Skeletal muscle satellite cell (primary cell): ENCODE data around the gene AGER. TPM values are rescaled to one million over a fixed set of nuclear protein-coding genes. Genes with fewer than 3 reads are reported as not detected.

Source experiments
- H3K27me3 ChIP-seq: 2 replicates; pipeline ENCODE4 v1.7.0; 2013; ENCODE audit warnings: low read length; ENCODE audit not compliant: control insufficient read depth, insufficient read depth
- H3K36me3 ChIP-seq: 2 replicates; pipeline ENCODE4 v1.7.0; 2013; ENCODE audit warnings: mild to moderate bottlenecking, control low read depth, low read length; ENCODE audit not compliant: insufficient read depth
- H3K4me1 ChIP-seq: 2 replicates; pipeline ENCODE4 v1.7.0; 2013; ENCODE audit warnings: low read length; ENCODE audit not compliant: control insufficient read depth, insufficient read depth
- H3K4me2 ChIP-seq: 2 replicates; pipeline ENCODE4 v1.7.0; 2013; ENCODE audit warnings: mild to moderate bottlenecking, low read length
- H3K4me3 ChIP-seq: 2 replicates; pipeline ENCODE4 v1.7.0; 2013; ENCODE audit warnings: low read length
- H3K9ac ChIP-seq: 2 replicates; pipeline ENCODE4 v1.7.0; 2013; ENCODE audit warnings: mild to moderate bottlenecking, low read depth, low read length, moderate library complexity
- H3K9me3 ChIP-seq: replicated peaks from 2 replicates; pipeline ENCODE4 v1.7.0; 2013; ENCODE audit warnings: mild to moderate bottlenecking, control low read depth, low read length
- total RNA-seq: library from RNA; depleted of rRNA; stranded (reverse); fragments of >200 nt; gene quantifications from 2 replicates; pipeline ENCODE4 v1.2.3, GENCODE V29; 2012; rRNA removed

Gene AGER
- total RNA-seq: under 0.01 and 0.25 TPM in 2 replicates

DNA sequence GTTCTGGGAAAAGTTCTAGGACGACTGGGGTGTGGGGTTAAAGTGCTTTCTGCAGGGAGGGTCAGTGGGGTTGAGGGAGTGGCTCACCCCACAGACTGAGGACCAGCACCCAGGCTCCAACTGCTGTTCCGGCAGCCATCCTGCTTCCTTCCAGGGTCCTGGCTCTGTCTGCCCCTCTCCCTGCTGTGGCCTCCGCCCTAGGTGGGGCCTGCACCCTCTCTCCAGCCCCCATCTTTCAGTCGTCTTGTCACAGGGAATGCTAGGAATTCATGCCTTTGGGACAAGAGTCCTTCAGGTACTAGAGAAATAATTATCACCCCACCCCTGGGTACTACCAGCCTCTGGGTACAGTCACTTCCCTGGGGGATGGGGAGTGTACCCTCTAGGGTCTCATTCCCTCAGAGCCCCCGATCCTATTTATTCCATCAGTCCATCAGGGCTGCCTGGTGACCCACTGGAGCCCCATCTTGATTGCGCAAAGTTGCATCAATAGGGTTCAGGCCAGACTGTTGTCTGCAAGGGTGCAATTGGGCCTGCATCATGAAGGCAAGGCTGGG is at the start of gene AGER:
TSS of gene AGER (minus strand) at position 170 of the 557 bp plus-strand sequence. CDS start at position 139, 31 bp downstream.
- Histone ChIP-seq H3K36me3 (peaks cover 41% of the 10 kb centered on the region), H3K4me2 (no peak within 1 kb of the TSS), H3K9me3 (no peaks in the 10 kb centered on the region), H3K27me3 (no peaks in the 10 kb centered on the region), H3K4me1 (peaks cover 25% of the 10 kb centered on the region), H3K4me3 (no peak within 1 kb of the TSS), H3K9ac (no peak within 1 kb of the TSS)

DNA sequence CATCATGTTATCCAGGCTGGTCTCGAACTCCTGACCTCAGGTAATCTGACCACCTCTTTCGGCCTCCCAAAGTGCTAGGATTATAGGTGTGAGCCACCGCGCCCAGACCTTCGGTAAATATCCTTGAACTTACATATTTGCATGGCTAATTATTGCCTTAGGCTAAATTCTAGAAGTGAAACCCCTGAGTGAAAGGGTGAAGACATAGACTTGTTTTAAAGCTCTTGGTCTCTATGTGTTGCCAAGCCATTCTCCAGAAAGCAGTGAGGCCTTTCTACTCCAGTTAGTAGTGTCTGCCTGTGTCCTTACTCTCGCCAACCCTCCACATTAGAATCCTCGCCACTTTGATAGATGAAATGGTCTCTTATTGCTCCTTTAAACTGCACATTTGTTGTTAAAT is 42.4 kb upstream of the AGER start:
- Histone ChIP-seq H3K4me2 (no peak overlapping the region), H3K4me1 (no peaks in the 10 kb centered on the region), H3K4me3 (no peak overlapping the region), H3K36me3 (no peaks in the 10 kb centered on the region), H3K9me3 (no peaks in the 10 kb centered on the region), H3K27me3 (peaks cover 25% of the 10 kb centered on the region), H3K9ac (no peak overlapping the region)

DNA sequence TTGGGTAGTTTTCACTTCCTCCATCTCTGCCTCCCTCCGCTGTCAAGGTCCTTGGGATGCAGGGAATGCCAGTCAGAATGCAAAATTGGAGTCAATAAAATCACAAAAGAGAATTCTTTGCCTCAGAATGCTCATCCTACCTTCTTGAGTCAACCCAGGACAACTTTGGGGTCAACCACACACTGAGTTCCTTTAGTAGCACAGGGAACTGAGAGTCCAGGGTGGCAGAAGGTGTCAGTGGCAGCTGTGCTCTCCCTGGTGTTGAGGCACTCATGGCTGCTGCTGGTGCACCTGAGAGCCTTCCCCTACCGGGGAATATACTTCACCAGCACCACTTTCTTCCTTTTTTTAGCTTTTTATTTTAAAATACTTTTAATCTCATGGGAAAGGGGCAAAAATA is 40.6 kb upstream of the AGER start:
- peaks cover 33% of the 10 kb centered on the region for H3K27me3 ChIP-seq
- H3K4me2 ChIP-seq: no peak overlapping the region
- H3K4me1 ChIP-seq: no peaks in the 10 kb centered on the region

DNA sequence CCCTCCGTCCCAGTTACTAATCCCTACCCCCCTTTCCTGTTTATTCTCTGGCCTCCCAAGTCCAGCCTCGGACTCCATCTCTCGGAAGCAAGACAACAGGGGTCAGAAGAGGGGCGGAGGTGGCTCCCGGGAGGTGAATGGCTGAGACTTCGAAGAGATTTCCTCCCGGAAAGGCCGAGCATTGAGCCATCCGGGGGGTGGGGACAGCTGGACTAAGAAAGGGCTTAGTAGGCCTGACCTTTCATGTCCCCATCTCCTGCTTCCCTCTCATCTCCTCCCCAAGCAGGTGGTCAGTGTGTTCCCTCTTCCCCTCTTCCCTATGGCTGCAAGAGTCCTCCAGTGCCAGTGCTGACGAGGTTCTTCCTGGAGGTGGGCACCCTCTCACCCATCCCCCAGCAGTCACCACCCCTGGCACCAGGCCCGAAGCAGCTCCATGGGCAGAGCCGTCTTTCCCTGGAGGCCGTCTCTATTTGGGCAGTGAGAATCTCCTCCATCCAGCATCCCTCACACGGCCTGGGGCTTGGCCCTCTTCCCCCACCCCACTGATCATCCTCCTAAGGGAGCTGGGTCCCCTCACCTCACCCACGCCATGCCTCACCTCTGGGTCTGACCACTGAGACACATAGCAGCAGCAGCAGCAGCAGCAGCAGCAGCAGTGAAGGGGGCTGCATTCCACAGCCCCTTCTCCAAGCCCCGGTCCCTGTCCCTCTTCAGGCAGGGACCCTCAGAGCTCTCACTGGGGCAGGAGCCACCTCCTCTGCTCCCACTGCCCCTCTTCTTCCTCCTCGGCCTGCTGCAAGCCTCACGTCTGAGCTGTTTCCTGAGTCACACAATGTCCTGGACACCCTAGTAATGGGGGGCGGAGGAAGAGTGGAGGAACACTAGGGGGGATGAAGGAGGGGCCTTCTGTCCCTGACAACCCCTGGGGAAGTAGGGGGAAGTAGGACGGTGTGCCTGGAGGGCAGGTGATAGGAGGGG is 39.5 kb upstream of the AGER start, which contains the start of gene NOTCH4:
TSS of gene NOTCH4 (minus strand) at position 810 of the 978 bp plus-strand sequence. CDS start at position 671, 139 bp downstream.
- Histone ChIP-seq H3K4me1 (no peaks in the 10 kb centered on the region), H3K36me3 (no peaks in the 10 kb centered on the region), H3K9ac (no peak within 1 kb of the TSS), H3K4me2 (no peak within 1 kb of the TSS), H3K27me3 (peaks cover 39% of the 10 kb centered on the region), H3K4me3 (no peak within 1 kb of the TSS), H3K9me3 (no peaks in the 10 kb centered on the region)

More for the DNA sequence above, 40.6 kb upstream of the AGER start:
- Histone ChIP-seq H3K9me3 (no peaks in the 10 kb centered on the region), H3K9ac (no peak overlapping the region), H3K4me3 (no peak overlapping the region), H3K36me3 (no peaks in the 10 kb centered on the region)

DNA sequence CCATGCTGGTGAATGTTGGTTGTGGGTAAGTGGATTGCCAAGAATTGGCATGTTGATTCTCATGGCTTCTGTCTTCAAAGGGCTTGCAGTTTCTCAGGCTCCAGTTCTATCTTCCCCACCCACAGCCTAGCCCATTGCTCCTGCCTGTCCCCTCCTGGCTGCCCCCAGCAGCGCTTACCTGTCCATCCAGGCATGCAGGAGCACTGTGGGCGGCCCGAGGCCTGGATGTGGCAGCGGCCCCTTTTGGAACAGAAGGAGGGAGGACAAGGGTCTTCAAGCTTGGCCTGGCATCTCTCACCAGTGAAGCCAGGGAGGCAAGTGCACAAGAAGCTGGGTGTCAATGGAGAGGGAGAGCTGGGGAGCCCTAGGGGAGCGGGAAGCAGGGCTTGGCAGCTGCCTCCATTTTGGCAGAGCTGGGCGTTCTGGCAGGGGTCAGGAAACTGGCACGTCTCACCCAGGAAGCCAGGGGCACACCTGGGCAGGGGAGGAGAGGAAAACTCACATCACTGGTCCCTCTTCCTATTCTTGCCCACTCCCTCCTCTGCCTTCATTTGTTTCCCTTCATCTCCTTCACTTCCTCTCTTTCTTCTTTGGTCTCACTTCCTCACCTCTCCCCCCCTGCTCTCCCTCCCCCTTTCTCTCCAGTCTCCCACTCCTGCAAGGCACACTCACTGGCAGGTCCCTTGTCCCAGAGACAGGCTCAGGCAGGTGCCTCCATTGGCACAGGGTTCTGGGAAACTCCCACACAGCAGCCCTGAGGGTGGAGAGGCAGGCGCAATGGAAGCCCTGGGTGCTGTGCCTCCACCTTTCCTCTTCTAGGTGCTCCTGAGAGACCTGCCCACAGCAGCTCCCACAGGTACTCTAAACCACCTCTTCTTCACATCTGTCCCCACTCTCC is 38.5 kb upstream of the AGER start:
- Histone ChIP-seq H3K9me3 (no peaks in the 10 kb centered on the region), H3K9ac (no peak overlapping the region), H3K36me3 (no peaks in the 10 kb centered on the region), H3K27me3 (peaks cover 45% of the 10 kb centered on the region), H3K4me2 (no peak overlapping the region), H3K4me1 (no peaks in the 10 kb centered on the region), H3K4me3 (no peak overlapping the region)

DNA sequence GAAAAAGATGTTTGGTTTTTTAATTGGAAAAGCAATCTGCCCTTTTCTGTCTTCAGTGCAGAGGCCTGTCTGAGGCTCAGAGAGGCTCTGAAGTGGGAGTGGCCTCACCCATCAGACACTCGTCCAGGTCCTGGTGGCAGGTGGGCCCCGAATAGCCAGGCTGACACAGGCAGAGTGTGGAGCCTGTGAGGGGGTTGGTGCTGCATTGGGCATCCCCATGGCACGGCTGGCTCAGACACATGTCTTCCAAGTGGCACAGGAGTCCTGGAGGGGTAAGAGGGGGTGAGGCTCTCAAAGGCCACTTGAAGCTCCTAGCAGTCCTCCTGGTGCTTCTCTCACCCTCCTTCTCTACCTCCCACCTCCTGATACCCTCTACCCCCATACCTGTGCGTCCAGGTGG is 36.0 kb upstream of the AGER start:
- Histone ChIP-seq H3K4me1 (no peaks in the 10 kb centered on the region), H3K9me3 (no peaks in the 10 kb centered on the region), H3K4me2 (no peak overlapping the region), H3K9ac (no peak overlapping the region), H3K36me3 (no peaks in the 10 kb centered on the region), H3K27me3 (peaks cover 40% of the 10 kb centered on the region), H3K4me3 (no peak overlapping the region)

DNA sequence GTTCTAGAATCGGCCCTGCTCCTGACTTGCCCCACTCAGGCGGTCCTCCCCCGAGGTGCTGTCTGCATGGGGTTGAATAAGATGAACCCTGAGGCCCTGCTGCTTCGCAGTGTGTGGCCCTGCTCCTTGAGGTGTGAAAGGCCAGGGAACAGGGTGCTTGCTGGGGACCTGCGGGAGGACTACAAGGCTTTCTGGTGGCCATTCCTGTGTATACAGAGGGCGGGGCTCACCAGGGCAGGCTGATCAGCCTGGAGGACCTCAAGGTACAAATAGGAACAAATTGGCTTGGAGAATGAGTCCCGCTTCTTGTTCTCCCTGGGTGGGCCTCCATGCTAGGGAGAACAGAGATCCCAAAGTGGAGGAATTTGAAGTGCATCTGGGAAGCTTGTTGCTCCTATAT is 34.1 kb upstream of the AGER start:
- Histone ChIP-seq H3K4me1 (no peaks in the 10 kb centered on the region), H3K4me3 (no peak overlapping the region), H3K36me3 (no peaks in the 10 kb centered on the region), H3K9me3 (no peaks in the 10 kb centered on the region), H3K27me3 (peaks cover 37% of the 10 kb centered on the region), H3K4me2 (no peak overlapping the region), H3K9ac (no peak overlapping the region)

DNA sequence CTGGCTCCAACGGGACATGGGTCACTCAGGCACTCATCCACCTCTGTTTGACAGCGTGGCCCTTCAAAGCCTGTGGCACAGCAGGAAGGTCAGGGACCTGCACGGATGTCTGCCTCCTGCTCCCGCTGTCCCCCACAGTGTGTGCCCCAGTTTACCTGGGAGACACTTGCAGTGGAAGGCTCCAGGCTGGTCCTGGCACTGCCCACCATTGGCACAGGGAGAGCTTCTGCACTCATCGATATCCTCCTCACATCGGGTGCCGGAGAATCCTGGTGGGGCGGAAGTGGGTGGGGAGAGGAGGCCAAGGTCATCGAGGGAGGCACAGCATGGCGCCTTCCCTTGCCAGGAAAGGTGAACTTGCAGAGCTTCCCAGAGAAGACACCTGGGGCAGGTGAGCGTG is 32.9 kb upstream of the AGER start:
- Histone ChIP-seq H3K27me3 (peaks cover 36% of the 10 kb centered on the region), H3K9ac (no peak overlapping the region), H3K36me3 (no peaks in the 10 kb centered on the region), H3K9me3 (no peaks in the 10 kb centered on the region), H3K4me3 (no peak overlapping the region), H3K4me2 (no peak overlapping the region), H3K4me1 (no peaks in the 10 kb centered on the region)

DNA sequence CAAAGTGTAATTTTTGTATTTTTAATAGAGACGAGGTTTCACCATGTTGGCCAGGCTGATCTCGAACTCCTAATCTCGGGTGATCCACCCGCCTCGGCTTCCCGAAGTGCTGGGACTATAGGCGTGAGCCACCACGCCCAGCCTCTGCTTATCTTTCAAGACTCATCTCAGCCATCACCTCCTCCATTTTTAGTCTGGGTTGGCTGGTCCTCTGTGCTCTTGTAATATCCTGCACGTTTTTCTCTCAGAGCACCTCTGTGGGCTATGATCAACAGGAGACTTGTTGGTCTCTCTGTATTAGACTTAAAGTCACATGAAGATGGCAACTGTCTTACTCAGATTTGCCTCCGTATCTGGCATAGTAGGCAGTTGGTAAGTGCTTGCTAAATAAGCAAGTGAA is 32.2 kb upstream of the AGER start:
- Histone ChIP-seq H3K4me3 (no peak overlapping the region), H3K9ac (no peak overlapping the region), H3K27me3 (peaks cover 34% of the 10 kb centered on the region), H3K36me3 (no peaks in the 10 kb centered on the region), H3K9me3 (no peaks in the 10 kb centered on the region), H3K4me1 (no peaks in the 10 kb centered on the region), H3K4me2 (no peak overlapping the region)

DNA sequence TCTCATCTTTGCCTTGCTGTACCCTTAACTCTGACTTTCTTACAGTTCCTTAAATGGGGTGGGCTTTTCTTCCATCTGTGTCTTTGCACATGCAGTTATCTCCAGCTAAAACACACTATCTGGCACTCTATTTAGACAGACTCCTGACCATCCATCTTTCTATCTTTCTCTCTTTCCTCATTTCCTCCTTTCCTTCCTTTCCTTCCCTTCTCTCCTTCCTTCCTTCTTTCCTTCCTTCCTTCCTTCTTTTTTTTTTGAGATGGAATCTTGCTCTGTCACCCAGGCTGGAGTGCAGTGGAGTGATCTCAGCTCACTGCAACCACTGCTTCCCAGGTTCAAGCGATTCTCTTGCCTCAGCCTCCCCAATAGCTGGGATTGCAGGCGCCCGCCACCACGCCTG is 31.6 kb upstream of the AGER start:
- Histone ChIP-seq H3K4me1 (no peaks in the 10 kb centered on the region), H3K9me3 (no peaks in the 10 kb centered on the region), H3K9ac (no peak overlapping the region), H3K4me3 (no peak overlapping the region), H3K27me3 (peaks cover 34% of the 10 kb centered on the region), H3K36me3 (no peaks in the 10 kb centered on the region), H3K4me2 (no peak overlapping the region)

DNA sequence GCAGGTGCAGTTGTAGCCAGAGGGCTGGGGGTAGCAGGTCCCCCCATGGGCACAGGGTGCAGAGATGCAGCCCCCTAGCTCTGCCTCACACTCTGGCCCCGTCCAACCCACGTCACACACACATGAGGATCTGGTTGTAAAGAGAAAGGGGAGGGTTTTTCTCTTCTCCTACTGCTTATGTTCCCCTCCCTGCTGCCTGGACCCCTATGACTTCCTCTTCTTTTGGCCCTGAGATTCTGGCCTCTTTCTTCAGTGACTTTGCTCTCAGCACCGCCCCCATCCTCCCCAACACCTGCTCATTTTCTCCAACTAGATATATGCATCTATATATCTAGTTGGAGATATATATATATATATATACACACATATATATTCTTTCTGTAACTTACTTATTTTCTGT is 30.1 kb upstream of the AGER start:
- Histone ChIP-seq H3K4me3 (no peak overlapping the region), H3K4me2 (no peak overlapping the region), H3K4me1 (no peaks in the 10 kb centered on the region), H3K27me3 (peaks cover 25% of the 10 kb centered on the region), H3K36me3 (no peaks in the 10 kb centered on the region), H3K9ac (no peak overlapping the region), H3K9me3 (no peaks in the 10 kb centered on the region)
